Stimulated activated CD4-positive, alpha-beta T cell treated with anti-CD3 and anti-CD28 coated beads, Interleukin-15, amount 100 ng/mL, for 1 hour (primary cell): ENCODE results near the gene GATC.
"Not testable (repeated sequence)": the region's sequence is repeated elsewhere in the genome, so short reads cannot be mapped to it uniquely, and the experiment has no call there.

ENCODE experiments used
- DNase-seq, 2 donors: peaks; one replicate each; pipeline ENCODE4 v3.0.0-alpha.2; 2020; ENCODE audit warnings: low read depth in 1 of 2, low spot score in 1 of 2

Gene GATC

GRCh38 chr12:120468821-120469449, 22.7 kb downstream of the GATC start:
- peak; percentile 21 to 44 for DNase-seq

DNA sequence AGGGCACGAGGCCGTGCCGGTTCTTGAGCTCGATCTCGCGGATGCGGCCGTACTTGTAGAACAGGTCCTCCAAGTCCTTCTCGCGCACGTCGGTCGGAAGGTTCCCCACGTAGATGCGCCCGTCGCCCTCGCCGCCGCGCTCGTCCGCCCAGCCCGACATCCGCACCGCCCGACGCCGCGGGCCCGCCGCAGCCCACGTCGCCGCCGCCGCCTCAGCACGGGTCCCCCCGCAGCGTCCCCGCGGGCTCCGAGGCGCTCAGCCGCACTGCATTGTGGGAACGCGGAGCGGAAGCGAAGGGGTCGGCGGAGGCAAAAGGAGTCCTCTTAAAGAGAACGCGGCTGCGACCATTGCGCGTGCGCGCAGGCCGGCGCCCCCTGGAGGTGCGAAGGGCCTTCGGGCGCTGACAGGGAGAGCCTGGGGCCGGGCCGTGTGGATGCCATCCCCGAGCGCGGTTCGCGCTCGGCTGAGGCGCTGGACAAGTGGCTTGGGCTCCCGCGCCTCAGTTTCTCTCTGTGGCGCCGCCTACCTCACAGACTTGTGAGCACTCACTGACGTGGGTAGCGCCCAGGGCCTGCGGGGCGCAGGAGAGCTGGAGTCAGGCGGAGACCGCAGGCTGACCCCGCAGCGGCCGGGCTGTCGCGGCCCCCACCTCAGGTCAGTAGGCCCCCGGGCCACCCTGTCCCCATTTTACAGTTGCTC, 23.4 kb downstream of the GATC start, which contains the start of gene SRSF9:
Gene SRSF9, minus strand, starts transcription at position 299 of the 700 bp plus-strand sequence. Its CDS starts 139 bp downstream, at position 160.
- DNase-seq, result peak; percentile 96 to 97

DNA sequence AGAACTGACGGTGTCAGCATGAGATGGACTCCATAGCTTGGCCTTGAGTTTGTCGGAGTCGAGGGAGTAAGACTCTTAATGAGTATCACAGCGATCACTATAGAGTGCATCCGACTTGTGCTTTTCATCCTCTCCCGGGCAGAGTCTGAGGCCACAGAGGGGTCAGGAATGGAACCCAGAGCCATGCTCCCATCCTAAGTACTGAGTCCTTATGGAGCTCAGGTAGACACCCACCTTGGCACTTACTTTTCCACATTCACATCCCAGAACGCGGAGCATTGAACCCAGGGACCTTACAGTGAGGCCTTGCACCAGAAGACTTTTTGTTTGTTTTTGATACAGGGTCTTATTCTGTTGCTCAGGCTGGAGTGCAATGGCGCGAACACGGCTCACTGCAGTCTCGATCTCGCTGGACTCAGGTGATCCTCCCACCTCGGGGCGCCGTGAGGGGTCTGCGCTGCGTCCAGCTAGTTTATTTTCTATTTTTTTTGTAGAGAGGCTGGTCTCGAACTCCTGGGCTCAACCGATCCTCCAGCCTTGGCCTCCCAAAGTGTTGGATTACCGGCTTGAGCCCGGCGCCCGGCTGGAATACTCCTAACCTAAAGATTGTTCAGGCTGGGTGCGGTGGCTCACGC, 24.0 kb downstream of the GATC start:
- DNase-seq, result no peak

DNA sequence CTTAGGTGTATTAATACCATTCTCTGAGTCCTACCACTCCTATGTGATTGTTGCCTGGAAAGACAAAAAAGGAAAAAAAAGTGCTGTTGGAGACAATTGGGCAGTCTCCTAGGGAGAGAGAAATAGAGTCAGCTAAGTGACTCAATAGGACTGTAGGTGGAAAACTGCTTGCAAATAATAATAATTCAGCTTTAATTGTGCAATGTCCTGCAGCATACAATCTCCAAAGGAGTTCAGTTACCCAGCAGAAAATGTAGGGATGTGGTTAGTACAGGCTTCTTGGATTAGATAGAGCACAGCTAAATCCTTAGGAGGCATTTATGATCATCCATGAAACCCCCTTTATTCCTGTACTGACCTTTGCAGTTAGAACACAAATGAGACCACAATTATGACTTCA, 26.3 kb downstream of the GATC start:
- DNase-seq, result no peak

DNA sequence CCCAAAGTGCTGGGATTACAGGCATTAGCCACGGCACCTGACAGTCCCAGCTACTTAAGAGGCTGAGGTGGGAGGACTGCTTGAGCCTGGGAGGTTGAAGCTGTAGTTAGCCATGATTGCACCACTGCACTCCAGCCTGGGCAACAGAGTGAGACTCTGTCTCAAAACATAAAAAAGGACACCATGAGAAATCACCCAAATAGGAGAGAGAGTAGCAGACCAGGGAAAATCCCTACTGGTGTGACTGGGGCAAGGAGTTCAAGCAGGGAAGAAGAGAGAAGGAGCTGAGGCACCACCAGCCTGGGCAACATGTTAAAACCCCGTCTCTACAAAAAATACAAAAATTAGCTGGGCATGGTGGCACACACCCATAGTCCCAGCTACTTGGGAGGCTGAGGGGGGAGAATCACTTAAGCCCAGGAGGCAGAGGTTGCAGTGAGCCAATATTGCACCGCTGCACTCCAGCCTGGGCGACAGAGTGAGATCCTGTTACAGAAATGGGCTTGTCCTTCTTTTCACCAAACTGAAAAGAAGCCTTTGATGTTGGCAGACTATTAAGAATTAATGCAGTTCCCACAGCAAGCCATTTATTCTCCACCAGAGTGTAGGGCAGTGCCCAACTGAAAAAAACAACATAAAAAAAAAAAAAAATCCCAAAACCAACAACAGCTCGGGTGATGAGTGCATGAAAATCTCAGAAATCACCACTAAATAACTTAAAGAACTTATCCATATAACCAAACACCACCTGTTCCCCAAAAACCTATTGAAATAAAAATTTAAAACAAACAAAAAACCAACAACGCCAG, 27.8 kb downstream of the GATC start:
- DNase-seq, result no peak

GRCh38 chr12:120474616-120474960, 28.3 kb downstream of the GATC start:
- DNase-seq, result no peak

GRCh38 chr12:120475643-120476042, 29.4 kb downstream of the GATC start:
- DNase-seq, result no peak

- DNase-seq, result no peak
Observed at GRCh38 chr12:120479458-120479857, 33.2 kb downstream of the GATC start.

- DNase-seq, result no peak
Observed at GRCh38 chr12:120480211-120480610, 34.0 kb downstream of the GATC start.

- DNase-seq, result no peak
Observed at GRCh38 chr12:120481022-120481767, 35.0 kb downstream of the GATC start.

GRCh38 chr12:120483621-120484020, 37.4 kb downstream of the GATC start:
- no peak for DNase-seq

DNA sequence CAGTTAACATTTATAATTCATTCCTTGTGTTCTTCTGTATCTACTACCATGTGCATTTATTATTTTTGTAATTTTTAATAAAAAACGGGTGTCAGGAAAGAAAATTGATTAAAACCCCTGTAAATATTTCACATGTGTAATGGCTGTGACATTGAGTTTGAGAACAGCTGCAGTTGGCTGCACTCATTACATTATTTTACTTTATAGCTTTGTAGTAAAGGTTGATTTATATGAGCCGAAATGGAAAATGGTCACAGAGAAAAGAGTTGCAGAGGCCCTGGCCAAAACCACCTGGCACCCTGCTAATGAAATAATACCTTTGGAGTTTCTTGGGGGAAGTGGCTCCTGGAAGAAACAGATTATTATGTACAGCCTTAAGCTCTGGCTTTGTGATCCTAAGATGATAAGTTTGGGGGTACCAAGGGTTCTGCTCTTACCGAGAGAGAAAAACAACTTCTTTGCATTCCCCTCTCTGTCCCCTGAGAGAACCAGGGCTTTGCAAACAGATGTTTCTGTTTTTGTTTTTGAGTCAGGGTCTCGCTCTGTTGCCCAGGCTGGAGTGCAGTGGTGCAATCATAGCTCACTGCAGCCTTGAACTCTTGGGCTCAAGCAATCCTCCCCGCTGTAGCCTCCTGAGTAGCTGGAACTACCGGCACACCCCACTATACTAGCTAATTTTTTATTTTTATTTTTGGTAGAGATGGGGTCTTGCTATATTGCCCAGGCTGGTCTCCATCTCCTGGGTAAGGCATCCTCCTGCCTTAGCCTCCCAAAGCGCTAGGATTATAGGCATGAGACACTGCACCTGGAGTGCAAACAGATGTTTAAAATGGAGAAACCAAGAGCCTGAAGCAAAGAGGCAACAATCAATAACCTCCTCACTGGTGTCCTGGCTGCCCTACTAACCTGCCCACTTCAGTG, 40.0 kb downstream of the GATC start:
- DNase-seq, result no peak

- DNase-seq, result not testable (repeated sequence)
Observed at GRCh38 chr12:120487552-120487951, 41.3 kb downstream of the GATC start.

DNA sequence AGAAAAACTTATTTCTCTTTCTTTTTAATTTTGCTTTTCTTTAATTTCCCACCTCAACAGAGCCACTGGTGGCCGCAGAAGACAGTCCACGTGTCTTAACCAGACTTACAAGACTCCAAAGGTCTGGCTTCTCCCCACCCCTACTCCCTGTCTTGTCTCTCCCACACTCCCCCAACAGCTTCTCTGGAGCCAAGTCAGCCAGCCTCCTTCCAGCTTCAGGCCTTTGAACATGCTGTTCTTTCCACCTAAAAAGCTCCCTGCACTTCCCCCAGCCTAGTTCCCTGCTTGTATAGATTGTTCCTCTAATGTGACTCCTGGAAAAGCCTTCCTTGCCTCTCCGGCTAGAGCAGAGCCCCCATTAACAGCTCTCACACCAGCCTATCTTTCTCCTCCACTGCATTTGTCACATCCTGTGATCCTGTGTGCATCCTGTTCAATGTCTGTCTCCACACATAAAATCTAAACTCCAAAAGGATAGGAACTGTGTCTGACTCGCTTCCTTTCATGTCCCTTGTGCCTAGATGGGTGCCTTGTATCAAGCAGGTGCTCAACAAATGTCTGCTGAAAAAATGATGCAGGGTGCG, 41.9 kb downstream of the GATC start:
- no peak for DNase-seq

DNA sequence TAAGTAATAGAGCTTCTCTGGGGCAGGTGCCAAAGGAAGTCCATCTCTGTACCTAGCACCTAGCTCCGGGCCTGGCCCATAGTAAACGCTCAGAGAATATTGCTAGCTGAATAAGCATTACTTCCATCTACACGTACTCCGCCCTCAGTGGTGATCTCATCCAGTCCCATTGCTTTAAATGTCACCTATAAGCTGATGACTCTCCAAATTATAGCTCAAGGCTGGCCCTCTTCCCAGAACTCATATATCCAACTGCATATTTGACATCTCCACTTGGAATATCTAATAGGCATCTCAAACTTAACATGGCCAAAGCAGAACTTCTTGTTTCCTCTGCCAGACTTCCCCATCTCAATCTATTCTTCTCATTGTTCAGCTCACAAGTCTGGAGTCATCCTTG, 42.8 kb downstream of the GATC start:
- DNase-seq, result no peak

DNA sequence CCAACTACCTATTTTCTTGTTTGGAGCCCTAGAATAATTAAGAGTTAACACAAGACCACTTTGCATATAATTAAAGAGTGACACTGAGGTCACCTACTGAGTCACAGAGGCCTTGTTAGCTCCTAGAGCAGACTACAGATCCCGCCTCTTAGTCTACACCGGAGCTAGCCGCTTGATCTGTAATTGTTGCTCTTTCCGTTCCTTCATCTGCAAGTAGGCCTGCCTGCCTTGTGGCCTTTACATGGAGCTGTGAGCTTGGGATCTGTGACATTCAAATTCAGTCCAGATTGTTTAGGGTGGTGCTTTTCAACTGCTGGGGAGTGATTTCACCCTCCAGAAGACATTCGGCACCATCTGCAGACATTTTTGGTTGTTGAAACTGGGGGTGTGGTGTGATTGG, 44.1 kb downstream of the GATC start:
- DNase-seq, result no peak

DNA sequence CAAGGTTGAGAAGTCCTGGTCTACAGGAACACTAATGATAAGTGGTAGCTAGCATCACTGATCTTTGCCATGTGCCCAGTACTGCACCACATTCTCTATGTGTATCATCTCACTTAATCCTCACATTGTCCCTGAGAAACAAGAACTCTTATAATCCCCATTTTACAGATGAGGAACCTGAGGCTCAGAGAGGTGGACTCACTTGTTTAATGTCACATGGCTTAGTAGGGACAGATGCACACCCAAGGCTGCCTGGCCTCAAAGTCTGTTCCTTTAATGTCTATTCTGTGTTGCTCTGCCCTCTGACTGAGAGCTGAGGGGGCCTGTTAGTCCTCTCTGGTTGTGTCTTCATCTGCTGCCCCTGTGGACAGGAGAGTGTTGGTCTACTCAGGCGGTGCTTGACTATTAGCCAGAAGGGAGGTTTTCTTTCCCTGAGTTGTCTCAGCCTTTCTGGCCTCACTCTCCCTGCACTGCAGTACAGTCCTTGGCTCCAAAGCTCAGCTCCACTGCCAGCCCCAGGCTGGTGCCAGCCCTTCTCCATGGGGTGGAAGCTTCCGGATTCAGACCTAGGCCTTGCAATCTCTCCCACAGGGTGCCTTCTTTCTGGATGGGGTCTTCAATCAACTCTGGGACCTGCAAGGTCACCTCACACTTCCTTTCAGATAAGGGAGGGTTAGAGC, 44.7 kb downstream of the GATC start:
- DNase-seq, result no peak

- no peak for DNase-seq
Observed at GRCh38 chr12:120495186-120495730, 49.0 kb downstream of the GATC start.
